SJCRH30 (cell line): ENCODE data around the gene ADGRE2. TPM values are rescaled to one million over a fixed set of nuclear protein-coding genes. Genes with fewer than 3 reads are reported as not detected.
"Not testable (repeated sequence)": the region's sequence is repeated elsewhere in the genome, so short reads cannot be mapped to it uniquely, and the experiment has no call there.

Experiments used
- DNase-seq, 2 experiments: peaks; one replicate each; pipeline ENCODE4 v3.0.0-alpha.2; 2015 to 2020
- H3K27ac ChIP-seq: fragments of 250-450 bp; sonication (Bioruptor Pico); 2 replicates; pipeline ENCODE4 v1.5.1; 2020; ENCODE audit warnings: mild to moderate bottlenecking, moderate library complexity
- H3K27me3 ChIP-seq: fragments of 250-450 bp; sonication (Bioruptor Pico); 2 replicates; pipeline ENCODE4 v1.5.1; 2020; ENCODE audit warnings: mild to moderate bottlenecking, moderate library complexity
- H3K36me3 ChIP-seq: fragments of 250-450 bp; sonication (Bioruptor Pico); 2 replicates; pipeline ENCODE4 v1.5.1; 2020; ENCODE audit warnings: mild to moderate bottlenecking, moderate library complexity
- H3K4me1 ChIP-seq: fragments of 250-450 bp; sonication (Bioruptor Pico); 2 replicates; pipeline ENCODE4 v1.5.1; 2020; ENCODE audit warnings: mild to moderate bottlenecking, moderate library complexity
- H3K4me3 ChIP-seq: fragments of 250-450 bp; sonication (Bioruptor Pico); 2 replicates; pipeline ENCODE4 v1.5.1; 2020; ENCODE audit warnings: mild to moderate bottlenecking, moderate library complexity
- H3K9me3 ChIP-seq: fragments of 250-450 bp; sonication (Bioruptor Pico); replicated peaks from 2 replicates; pipeline ENCODE4 v1.5.1; 2020; ENCODE audit warnings: mild to moderate bottlenecking, moderate library complexity
- total RNA-seq: library from RNA; depleted of rRNA; stranded (reverse); fragments of >200 nt; shearing (Covaris generic); gene quantifications from 2 replicates; pipeline ENCODE4 v1.2.3, GENCODE V29; 2014; rRNA removed

Gene ADGRE2
- 0.66 and 0.85 TPM in 2 replicates for total RNA-seq

- not testable (repeated sequence) for H3K27me3 ChIP-seq, DNase-seq, H3K4me1 ChIP-seq, H3K36me3 ChIP-seq, H3K9me3 ChIP-seq, H3K4me3 ChIP-seq, H3K27ac ChIP-seq
Observed at GRCh38 chr19:14778110-14778845, at the start of gene ADGRE2. ADGRE2 (minus strand) TSS chr19:14778560; CDS start chr19:14776756, 1,804 bp downstream.

DNA sequence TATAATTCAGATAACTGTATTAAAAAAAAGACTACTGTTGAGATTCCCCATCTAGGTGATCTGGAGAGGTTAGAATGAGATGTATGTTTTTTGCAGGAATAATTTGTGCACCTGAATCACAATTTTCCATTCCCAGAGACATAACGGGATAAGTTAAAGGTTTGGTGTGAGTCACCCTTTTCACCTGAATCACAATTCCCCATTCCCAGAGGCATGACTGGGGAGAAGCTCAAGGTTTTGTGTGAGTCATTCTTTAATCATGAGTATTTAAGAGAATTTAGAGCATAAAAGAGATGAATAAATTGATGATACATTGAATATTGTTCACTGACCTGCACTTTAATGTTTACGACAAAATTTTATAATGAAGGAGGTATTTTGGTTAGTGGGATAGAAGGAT, 47.6 kb upstream of the ADGRE2 start:
- no peak overlapping the region for H3K4me3 ChIP-seq
- H3K36me3 ChIP-seq: no peaks in the 10 kb centered on the region
- no peaks in the 10 kb centered on the region; the same call in 1 of the 2 replicates for H3K27me3 ChIP-seq
- DNase-seq: no peak
- H3K4me1 ChIP-seq: no peaks in the 10 kb centered on the region
- H3K9me3 ChIP-seq: 0 out of 2 replicates have a peak, but pooled peaks cover 9% of the 10 kb centered on the region
- H3K27ac ChIP-seq: no peak overlapping the region

GRCh38 chr19:14821937-14822336, 43.6 kb upstream of the ADGRE2 start:
- no peaks in the 10 kb centered on the region for H3K36me3 ChIP-seq
- H3K4me1 ChIP-seq: no peaks in the 10 kb centered on the region
- no peak for DNase-seq
- no peak overlapping the region for H3K27ac ChIP-seq
- H3K4me3 ChIP-seq: no peak overlapping the region
- peaks cover 6% of the 10 kb centered on the region for H3K27me3 ChIP-seq
- H3K9me3 ChIP-seq: 0 out of 2 replicates have a peak, but pooled peaks cover 9% of the 10 kb centered on the region

GRCh38 chr19:14818588-14818987, 40.2 kb upstream of the ADGRE2 start:
- no peaks in the 10 kb centered on the region for H3K9me3 ChIP-seq
- H3K27ac ChIP-seq: no peak overlapping the region
- H3K4me1 ChIP-seq: no peaks in the 10 kb centered on the region
- no peaks in the 10 kb centered on the region for H3K36me3 ChIP-seq
- no peak for DNase-seq
- H3K27me3 ChIP-seq: peaks cover 6% of the 10 kb centered on the region
- H3K4me3 ChIP-seq: no peak overlapping the region

- no peaks in the 10 kb centered on the region for H3K36me3 ChIP-seq
- DNase-seq: no peak
- H3K27ac ChIP-seq: no peak overlapping the region
Observed at GRCh38 chr19:14817052-14817451, 38.7 kb upstream of the ADGRE2 start.

DNA sequence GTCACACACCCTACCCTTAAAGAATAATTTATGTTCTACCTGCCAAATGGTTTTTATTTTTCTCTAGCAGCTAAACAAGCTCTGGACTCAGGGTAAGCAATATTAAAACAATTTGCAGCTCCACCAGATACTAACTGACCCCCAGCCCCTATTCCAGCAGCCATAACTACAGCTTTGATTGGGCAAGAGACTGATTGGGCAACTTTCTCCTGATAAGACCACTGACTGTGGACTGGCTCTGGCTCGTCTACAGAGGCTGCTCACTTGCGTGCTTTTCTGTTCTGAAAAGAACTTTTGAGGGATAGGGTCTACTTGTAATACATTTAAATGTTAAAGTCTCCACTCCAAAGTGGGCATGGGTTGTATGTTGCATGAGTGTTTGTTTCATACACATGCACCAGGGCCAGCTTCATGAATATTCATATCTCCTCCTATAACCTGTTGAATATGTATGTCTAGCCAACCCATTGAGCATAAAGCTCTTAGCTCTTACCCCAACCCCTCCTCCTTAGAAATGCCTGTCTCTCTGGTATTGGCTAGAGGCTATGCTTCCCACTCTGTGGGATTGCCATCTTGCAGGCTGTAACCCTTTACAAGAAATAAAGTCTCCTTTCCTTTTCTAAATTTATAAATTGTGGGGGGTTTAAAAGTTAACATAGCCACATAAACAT, 36.8 kb upstream of the ADGRE2 start:
- Histone ChIP-seq H3K4me3 (no peak overlapping the region), H3K36me3 (no peaks in the 10 kb centered on the region), H3K27ac (no peak overlapping the region), H3K27me3 (peaks cover 6% of the 10 kb centered on the region), H3K9me3 (no peaks in the 10 kb centered on the region), H3K4me1 (no peaks in the 10 kb centered on the region)
- DNase-seq: no peak

More at GRCh38 chr19:14817052-14817451, 38.7 kb upstream of the ADGRE2 start:
- Histone ChIP-seq H3K9me3 (no peaks in the 10 kb centered on the region), H3K4me1 (no peaks in the 10 kb centered on the region), H3K27me3 (peaks cover 6% of the 10 kb centered on the region), H3K4me3 (no peak overlapping the region)

DNA sequence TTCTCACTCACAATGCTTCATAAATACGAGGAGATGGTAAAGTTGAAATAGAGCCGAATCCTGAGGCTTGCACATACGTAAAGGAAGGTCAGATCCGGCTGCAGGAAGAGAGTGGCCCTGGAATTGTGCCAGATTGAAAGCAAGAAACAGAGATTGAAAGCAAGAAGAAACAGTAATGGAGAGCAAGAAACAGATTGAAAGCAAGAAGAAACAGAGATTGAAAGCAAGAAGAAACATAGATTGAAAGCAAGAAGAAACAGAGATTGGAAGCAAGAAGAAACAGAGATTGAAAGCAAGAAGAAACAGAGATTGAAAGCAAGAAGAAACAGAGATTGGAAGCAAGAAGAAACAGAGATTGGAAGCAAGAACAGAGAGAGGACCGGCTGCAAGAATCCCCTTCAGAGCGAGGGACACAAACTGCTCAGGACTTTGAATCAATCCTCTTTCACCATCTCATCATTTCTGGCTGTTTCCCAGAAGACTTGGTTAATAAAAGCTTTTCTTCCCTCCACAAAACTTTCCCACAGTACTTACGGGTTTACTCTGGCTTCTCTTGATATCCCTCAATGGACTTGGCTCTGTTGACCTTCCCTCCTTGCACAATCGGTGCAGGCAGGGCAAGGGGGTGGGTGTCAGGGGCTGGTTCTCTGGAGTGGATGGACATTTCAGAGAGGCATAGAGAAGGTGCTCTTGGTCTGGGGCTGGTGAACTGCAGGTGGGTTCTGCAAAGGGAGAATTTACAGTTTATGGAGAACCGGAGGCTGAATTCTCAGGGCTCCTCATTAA, 31.1 kb upstream of the ADGRE2 start:
- Histone ChIP-seq H3K27me3 (peaks cover 10% of the 10 kb centered on the region; the same call in 1 of the 2 replicates), H3K9me3 (no peaks in the 10 kb centered on the region), H3K27ac (no peak overlapping the region), H3K4me1 (no peaks in the 10 kb centered on the region), H3K4me3 (no peak overlapping the region), H3K36me3 (no peaks in the 10 kb centered on the region)
- no peak for DNase-seq

- H3K9me3 ChIP-seq: no peaks in the 10 kb centered on the region
- H3K36me3 ChIP-seq: no peaks in the 10 kb centered on the region
- no peaks in the 10 kb centered on the region for H3K4me1 ChIP-seq
- H3K4me3 ChIP-seq: no peak overlapping the region
- no peak overlapping the region for H3K27ac ChIP-seq
- DNase-seq: no peak
- H3K27me3 ChIP-seq: peaks cover 7% of the 10 kb centered on the region; the same call in 1 of the 2 replicates
Observed at GRCh38 chr19:14804765-14805164, 26.4 kb upstream of the ADGRE2 start.

DNA sequence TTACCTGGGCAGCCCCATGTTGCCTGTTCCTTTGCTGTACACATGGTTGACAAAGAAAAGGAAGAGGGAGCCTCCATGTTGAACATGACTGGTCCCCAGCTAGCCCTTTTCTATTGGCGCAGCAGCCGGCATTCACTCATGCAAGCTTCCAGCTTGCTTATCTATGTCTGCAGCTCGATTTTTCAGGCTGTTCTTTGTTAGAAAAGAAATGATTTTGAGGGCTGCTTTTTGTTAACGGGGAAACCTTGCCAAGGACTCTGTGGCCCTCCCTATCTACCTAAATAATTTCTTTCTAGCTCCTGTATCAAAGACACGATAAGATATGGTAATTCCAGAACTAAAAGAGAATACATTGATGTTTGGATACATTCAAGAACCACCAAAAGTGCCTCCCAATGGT, 20.4 kb upstream of the ADGRE2 start:
- no peaks in the 10 kb centered on the region for H3K36me3 ChIP-seq
- no peak overlapping the region for H3K4me3 ChIP-seq
- DNase-seq: no peak
- no peaks in the 10 kb centered on the region for H3K27me3 ChIP-seq
- no peaks in the 10 kb centered on the region for H3K4me1 ChIP-seq
- H3K27ac ChIP-seq: no peak overlapping the region
- no peaks in the 10 kb centered on the region for H3K9me3 ChIP-seq

DNA sequence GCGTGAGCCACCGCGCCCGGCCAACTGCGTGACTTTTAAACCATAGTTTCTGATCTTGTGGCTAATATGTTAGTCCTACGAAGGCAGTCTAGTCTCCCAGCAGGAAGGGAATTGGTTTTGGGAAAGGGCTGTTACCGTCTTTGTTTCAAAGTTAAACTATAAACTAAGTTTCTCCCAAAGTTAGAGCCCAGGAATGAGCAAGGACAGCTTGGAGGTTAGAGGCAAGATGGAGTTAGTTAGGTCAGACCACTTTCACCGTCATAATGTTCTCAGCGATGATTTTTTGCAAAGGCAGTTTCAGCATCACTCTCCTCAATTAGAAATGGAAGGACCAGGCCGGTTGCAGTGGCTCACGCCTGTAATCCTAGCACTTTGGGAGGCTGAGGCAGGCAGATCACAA, 17.7 kb upstream of the ADGRE2 start:
- H3K27ac ChIP-seq: no peak overlapping the region
- H3K36me3 ChIP-seq: no peaks in the 10 kb centered on the region
- H3K27me3 ChIP-seq: no peaks in the 10 kb centered on the region
- DNase-seq: no peak
- H3K4me1 ChIP-seq: no peaks in the 10 kb centered on the region
- H3K4me3 ChIP-seq: no peak overlapping the region
- H3K9me3 ChIP-seq: no peaks in the 10 kb centered on the region

- H3K4me3 ChIP-seq: no peak overlapping the region
- H3K27ac ChIP-seq: no peak overlapping the region
- no peaks in the 10 kb centered on the region for H3K4me1 ChIP-seq
- no peaks in the 10 kb centered on the region for H3K36me3 ChIP-seq
- no peaks in the 10 kb centered on the region for H3K9me3 ChIP-seq
- no peak for DNase-seq
- no peaks in the 10 kb centered on the region for H3K27me3 ChIP-seq
Observed at GRCh38 chr19:14795078-14795721, 16.8 kb upstream of the ADGRE2 start.

DNA sequence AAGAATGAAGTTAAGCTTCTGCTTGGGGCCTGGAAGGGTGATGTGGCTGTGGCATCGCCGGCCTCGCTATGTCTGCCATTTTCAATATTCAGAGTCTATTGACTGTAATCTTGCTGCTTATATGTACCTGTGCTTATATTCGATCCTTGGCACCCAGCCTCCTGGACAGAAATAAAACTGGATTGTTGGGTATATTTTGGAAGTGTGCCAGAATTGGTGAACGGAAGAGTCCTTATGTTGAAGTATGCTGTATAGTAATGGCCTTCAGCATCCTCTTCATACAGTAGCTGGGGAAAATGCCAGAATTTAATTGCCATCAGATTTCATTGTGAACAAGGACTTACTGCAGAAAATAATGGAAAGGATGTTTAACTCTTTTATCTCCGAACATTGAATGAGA, 13.9 kb upstream of the ADGRE2 start:
- not testable (repeated sequence) for H3K4me1 ChIP-seq, H3K36me3 ChIP-seq, H3K9me3 ChIP-seq, H3K4me3 ChIP-seq, DNase-seq, H3K27me3 ChIP-seq, H3K27ac ChIP-seq

DNA sequence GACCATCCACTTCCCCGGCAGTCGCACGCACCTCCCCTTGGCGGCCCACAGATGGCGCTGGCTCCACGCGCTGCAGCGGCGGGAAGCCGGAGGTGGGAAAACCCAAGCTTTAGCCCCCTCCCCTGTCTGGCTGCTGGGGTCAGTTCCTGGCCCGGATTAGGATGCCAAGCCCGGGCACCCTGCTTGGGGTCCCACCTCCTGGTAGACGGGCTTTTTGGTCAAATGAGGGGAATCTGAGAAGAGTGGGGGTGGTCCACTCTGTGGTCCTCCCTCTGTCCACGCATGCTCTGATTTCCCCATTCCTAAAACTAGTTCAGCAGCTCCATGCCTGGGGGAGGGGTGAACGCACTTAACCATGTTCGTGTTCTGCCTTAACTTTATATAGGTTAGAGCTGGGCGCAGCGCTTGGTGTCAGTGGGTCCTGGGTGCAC, 8.1 kb upstream of the ADGRE2 start:
- H3K4me1 ChIP-seq: peaks cover 7% of the 10 kb centered on the region; the same call in 1 of the 2 replicates
- no peak overlapping the region for H3K27ac ChIP-seq
- H3K27me3 ChIP-seq: no peaks in the 10 kb centered on the region
- H3K9me3 ChIP-seq: 0 out of 2 replicates have a peak, but pooled peaks cover 3% of the 10 kb centered on the region
- peak; percentile 20 to 37 for DNase-seq
- no peak overlapping the region for H3K4me3 ChIP-seq
- no peaks in the 10 kb centered on the region for H3K36me3 ChIP-seq

DNA sequence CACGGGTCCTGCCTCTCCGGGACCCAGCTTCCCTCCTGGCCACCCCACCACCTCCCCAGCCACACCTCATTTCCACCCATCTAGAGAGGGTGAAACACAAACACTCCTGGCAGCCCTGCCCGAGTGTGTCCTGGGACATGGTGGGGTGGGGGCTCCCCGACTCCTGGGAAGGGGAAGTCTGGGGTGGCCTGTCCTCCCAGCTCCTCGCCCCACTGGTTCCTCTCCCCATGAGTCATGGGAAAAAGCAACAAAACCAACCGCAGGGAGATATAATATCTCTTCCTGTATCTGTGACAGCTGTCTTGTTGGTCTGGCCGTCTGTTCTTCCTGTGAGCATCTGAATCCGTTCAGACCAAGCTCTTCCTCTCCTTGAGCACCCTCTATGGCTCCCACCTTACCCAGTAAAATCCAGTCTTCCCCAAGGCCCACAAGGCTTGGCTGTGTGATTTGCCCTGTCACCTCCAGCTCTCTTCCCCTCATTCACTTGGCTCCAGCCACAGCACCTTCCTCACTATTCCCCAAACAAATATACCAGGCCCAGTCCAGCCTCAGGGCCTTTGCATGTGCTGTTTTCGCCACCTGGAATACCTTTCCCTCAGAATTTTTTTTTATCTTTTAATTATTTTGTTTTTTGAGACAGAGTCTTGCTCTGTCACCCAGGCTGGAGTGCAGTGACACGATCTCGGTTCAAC, 6.9 kb upstream of the ADGRE2 start:
- peak overlapping the region; percentile 84 for H3K27ac ChIP-seq

More for the DNA sequence above, 6.9 kb upstream of the ADGRE2 start:
- not testable (repeated sequence) for H3K36me3 ChIP-seq, H3K9me3 ChIP-seq, H3K27me3 ChIP-seq, H3K4me1 ChIP-seq
- DNase-seq: peak; percentile 81 to 88
- H3K4me3 ChIP-seq: peak overlapping the region; percentile 28
